Smooth muscle cell (in vitro differentiated cells): ENCODE measurements around the gene ITPR1. TPM values are rescaled to one million over a fixed set of nuclear protein-coding genes. Genes with fewer than 3 reads are reported as not detected.

ENCODE experiments used
- DNase-seq: peaks from one replicate; lab custom pipeline; 2025; ENCODE audit not compliant: unreplicated experiment; lab: John Stamatoyannopoulos, UW
- H2AFZ ChIP-seq: fragments of 200-600 bp; sonication (generic); 2 replicates; pipeline ENCODE4 v1.6.0; 2016; ENCODE audit warnings: antibody characterized with exemption, low read depth, mild to moderate bottlenecking
- H3F3A ChIP-seq: fragments of 200-600 bp; sonication (generic); 2 replicates; pipeline ENCODE4 v1.6.0; 2017; ENCODE audit warnings: antibody characterized with exemption, low read depth
- H3K27ac ChIP-seq: fragments of 200-600 bp; sonication (generic); 2 replicates; pipeline ENCODE4 v1.5.1; 2016; ENCODE audit warnings: low read depth, mild to moderate bottlenecking
- H3K27me3 ChIP-seq: fragments of 200-600 bp; sonication (generic); 2 replicates; pipeline ENCODE4 v1.6.1; 2016; ENCODE audit warnings: low read depth, mild to moderate bottlenecking
- H3K36me3 ChIP-seq: fragments of 200-600 bp; sonication (generic); 2 replicates; pipeline ENCODE4 v1.5.1; 2016; ENCODE audit warnings: low read depth
- H3K4me1 ChIP-seq: fragments of 200-600 bp; sonication (generic); 2 replicates; pipeline ENCODE4 v1.5.1; 2016; ENCODE audit warnings: low read depth
- H3K4me2 ChIP-seq: fragments of 200-600 bp; sonication (generic); 2 replicates; pipeline ENCODE4 v1.6.0; 2016; ENCODE audit warnings: mild to moderate bottlenecking
- H3K4me3 ChIP-seq: fragments of 200-600 bp; sonication (generic); 2 replicates; pipeline ENCODE4 v1.5.1; 2016; ENCODE audit warnings: mild to moderate bottlenecking
- H3K79me2 ChIP-seq: fragments of 200-600 bp; sonication (generic); 2 replicates; pipeline ENCODE4 v1.6.0; 2016; ENCODE audit warnings: low read depth, mild to moderate bottlenecking
- H3K9ac ChIP-seq: fragments of 200-600 bp; sonication (generic); 2 replicates; pipeline ENCODE4 v1.6.0; 2016; ENCODE audit warnings: low read depth
- H3K9me3 ChIP-seq: fragments of 200-600 bp; sonication (generic); replicated peaks from 2 replicates; pipeline ENCODE4 v1.5.1; 2016; ENCODE audit warnings: low read depth
- H4K20me1 ChIP-seq: fragments of 200-600 bp; sonication (generic); 2 replicates; pipeline ENCODE4 v1.6.0; 2016; ENCODE audit warnings: low read depth
- WGBS: methylation state at CpG from one replicate; pipeline ENCODE4 v1.1.7; 2016; ENCODE audit warnings: low lambda C conversion rate; 5-methylcytosine and 5-hydroxymethylcytosine counted together
- polyA plus RNA-seq: library from polyadenylated mRNA; unstranded; fragments of >200 nt; fragmentation: Nextera tagmentation; extraction: Ambion mirVana; gene quantifications from 2 replicates; pipeline ENCODE4 v1.2.1, GENCODE V29; 2016
- total RNA-seq: library from RNA; depleted of rRNA; stranded (reverse); fragments of >200 nt; gene quantifications from 2 replicates; pipeline ENCODE4 v1.2.3, GENCODE V29; 2014
- TF ChIP-seq, protein P1 (sequence below): fragments of 200-600 bp; sonication (generic); IDR thresholded peaks from 2 replicates; pipeline ENCODE4 v1.5.1; 2017; ENCODE audit warnings: borderline replicate concordance, mild to moderate bottlenecking, antibody characterized with exemption; ENCODE audit not compliant: insufficient read depth, poor library complexity, severe bottlenecking

ITPR1 gene
- total and polyA plus RNA-seq, 2 experiments from 2014 or later: 16.4 to 28.6 TPM

DNA sequence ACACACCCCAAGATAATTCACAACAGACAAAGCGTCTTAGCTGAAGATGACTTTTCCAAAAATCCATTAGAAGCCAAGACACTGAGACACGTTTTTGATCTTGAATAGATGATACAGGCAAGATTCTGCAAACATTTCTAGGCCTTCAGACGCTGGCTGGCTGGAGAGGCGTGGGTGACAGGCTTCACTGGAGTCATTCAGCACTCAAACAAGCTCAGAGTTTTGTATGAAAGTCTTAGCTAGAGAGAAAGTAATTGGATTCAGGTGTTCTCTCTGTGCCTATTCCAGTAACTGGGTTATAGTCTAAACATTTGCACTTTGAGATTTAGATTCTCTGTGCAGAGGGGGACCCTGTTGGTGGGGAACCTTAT lies 338.4 kb downstream of the ITPR1 start:
- Histone ChIP-seq H3F3A (peaks cover 58% of the 10 kb centered on the region), H3K4me3 (no peak overlapping the region), H3K4me2 (peak overlapping the region; percentile 75), H3K27ac (peak overlapping the region; percentile 100), H4K20me1 (no peaks in the 10 kb centered on the region), H3K9ac (peak overlapping the region; percentile 61), H3K79me2 (peaks cover 13% of the 10 kb centered on the region), H3K36me3 (no peaks in the 10 kb centered on the region), H2AFZ (no peak overlapping the region), H3K27me3 (no peaks in the 10 kb centered on the region), H3K4me1 (peaks cover 30% of the 10 kb centered on the region), H3K9me3 (no peaks in the 10 kb centered on the region)
- TF ChIP-seq, protein P1, sequence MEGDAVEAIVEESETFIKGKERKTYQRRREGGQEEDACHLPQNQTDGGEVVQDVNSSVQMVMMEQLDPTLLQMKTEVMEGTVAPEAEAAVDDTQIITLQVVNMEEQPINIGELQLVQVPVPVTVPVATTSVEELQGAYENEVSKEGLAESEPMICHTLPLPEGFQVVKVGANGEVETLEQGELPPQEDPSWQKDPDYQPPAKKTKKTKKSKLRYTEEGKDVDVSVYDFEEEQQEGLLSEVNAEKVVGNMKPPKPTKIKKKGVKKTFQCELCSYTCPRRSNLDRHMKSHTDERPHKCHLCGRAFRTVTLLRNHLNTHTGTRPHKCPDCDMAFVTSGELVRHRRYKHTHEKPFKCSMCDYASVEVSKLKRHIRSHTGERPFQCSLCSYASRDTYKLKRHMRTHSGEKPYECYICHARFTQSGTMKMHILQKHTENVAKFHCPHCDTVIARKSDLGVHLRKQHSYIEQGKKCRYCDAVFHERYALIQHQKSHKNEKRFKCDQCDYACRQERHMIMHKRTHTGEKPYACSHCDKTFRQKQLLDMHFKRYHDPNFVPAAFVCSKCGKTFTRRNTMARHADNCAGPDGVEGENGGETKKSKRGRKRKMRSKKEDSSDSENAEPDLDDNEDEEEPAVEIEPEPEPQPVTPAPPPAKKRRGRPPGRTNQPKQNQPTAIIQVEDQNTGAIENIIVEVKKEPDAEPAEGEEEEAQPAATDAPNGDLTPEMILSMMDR: no peak
- 0% methylated on average over 4 of the region's 4 CpGs for WGBS
- DNase-seq: no peak

DNA sequence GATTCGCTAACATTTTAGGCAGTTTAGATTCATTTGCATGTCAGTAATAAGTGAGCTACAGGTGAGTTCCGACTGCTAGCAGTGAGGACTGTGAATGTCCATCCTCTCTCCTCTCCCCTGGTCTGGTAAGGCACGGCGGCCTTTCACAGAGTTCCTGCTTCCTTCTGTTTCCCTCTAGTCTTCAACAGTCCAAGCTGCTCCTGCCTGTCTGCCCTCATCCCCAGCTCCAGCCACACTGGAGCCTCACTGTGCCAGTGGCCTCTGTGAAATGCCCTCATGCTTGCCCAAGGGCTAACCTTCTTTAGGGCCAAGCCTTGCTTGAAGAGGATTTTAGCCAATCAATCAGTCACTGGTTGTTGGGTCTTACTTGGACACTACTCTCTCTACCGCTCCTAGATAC lies 340.3 kb downstream of the ITPR1 start:
- Histone ChIP-seq H3K27me3 (no peaks in the 10 kb centered on the region), H4K20me1 (no peaks in the 10 kb centered on the region), H3K79me2 (peaks cover 11% of the 10 kb centered on the region), H3K4me1 (peaks cover 28% of the 10 kb centered on the region), H3F3A (peaks cover 43% of the 10 kb centered on the region), H3K9me3 (no peaks in the 10 kb centered on the region), H2AFZ (no peak overlapping the region), H3K4me3 (no peak overlapping the region), H3K36me3 (no peaks in the 10 kb centered on the region), H3K4me2 (no peak overlapping the region), H3K9ac (peak overlapping the region; percentile 61), H3K27ac (peak overlapping the region; percentile 100)
- WGBS: 89% methylated on average over 5 of the region's 5 CpGs
- TF ChIP-seq, protein P1: no peak
- no peak for DNase-seq

DNA sequence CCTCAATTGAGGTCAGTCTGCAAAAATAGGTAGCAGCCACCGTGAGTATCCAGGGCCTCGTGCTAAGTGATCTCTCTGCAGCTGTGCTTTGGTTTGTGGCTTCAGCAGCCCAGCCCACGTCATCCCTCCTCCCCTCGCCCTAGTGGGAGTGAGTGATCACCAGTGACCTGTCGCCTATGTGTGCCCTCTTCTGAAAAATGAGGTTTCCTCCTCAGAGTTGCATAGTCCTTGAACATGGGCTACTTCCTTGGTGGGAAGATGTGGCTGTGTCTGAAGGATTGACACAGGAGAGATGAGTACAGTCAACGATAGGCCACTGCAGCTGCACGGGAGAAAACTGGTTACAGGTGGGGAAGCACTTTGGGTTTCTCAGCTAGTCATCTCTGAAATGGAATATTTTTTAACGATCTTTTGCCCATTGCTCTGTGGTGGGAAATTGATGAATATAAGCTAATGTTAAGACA lies 341.3 kb downstream of the ITPR1 start:
- H3K4me1 ChIP-seq: peaks cover 19% of the 10 kb centered on the region
- no peaks in the 10 kb centered on the region for H3K36me3 ChIP-seq
- H3F3A ChIP-seq: peaks cover 33% of the 10 kb centered on the region
- H3K27ac ChIP-seq: peak overlapping the region; percentile 100
- no peak overlapping the region for H2AFZ ChIP-seq
- 56% methylated on average over 8 of the region's 8 CpGs for WGBS
- H3K9me3 ChIP-seq: no peaks in the 10 kb centered on the region
- no peaks in the 10 kb centered on the region for H4K20me1 ChIP-seq
- H3K27me3 ChIP-seq: no peaks in the 10 kb centered on the region
- TF ChIP-seq, protein P1: no peak
- H3K9ac ChIP-seq: peak overlapping the region; percentile 61
- DNase-seq: no peak
- H3K4me3 ChIP-seq: no peak overlapping the region
- H3K4me2 ChIP-seq: peak overlapping the region; percentile 47
- peaks cover 1% of the 10 kb centered on the region for H3K79me2 ChIP-seq

DNA sequence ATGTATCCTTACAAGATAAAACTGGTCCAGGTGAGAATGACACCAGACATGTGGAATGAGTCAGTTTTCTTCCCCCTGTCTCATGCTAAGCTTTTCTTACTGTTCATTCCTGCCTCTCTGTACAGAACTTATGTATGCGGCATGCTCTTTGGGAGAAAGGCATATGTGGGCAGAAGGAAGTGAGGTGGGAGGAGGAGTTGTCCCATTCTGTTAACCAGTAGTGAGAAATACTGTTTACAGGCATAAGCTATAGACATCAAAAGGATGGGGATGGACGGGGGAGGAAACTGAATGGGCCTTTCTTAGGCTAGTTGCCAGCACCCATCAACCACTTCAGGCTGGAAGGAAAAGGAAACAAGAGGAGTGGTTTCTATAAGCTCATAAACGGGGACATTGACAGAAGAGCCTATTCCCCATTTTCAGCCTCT lies 342.5 kb downstream of the ITPR1 start:
- peak overlapping the region; percentile 49 for H3K9ac ChIP-seq
- peaks cover 13% of the 10 kb centered on the region for H3K4me1 ChIP-seq
- no peak overlapping the region for H2AFZ ChIP-seq
- TF ChIP-seq, protein P1: no peak
- peak overlapping the region; percentile 100 for H3K27ac ChIP-seq
- no peaks in the 10 kb centered on the region for H4K20me1 ChIP-seq
- no peaks in the 10 kb centered on the region for H3K36me3 ChIP-seq
- no peaks in the 10 kb centered on the region for H3K27me3 ChIP-seq
- peaks cover 24% of the 10 kb centered on the region for H3F3A ChIP-seq
- no peaks in the 10 kb centered on the region for H3K9me3 ChIP-seq
- WGBS: 23% methylated on average over 3 of the region's 3 CpGs
- DNase-seq: no peak
- no peak overlapping the region for H3K4me3 ChIP-seq
- H3K79me2 ChIP-seq: no peaks in the 10 kb centered on the region
- peak overlapping the region; percentile 54 for H3K4me2 ChIP-seq
